MM.1S (cell line): ENCODE data around the gene ANGPTL3.

Experiments used
- DNase-seq: peaks from one replicate; pipeline ENCODE4 v3.0.0-alpha.2; 2015
- H2AFZ ChIP-seq: fragments of 300-600 bp; sonication (generic); 2 replicates; pipeline ENCODE4 v1.6.0; 2016; ENCODE audit warnings: antibody characterized with exemption, low read length
- H3F3A ChIP-seq: fragments of 300-600 bp; sonication (generic); 2 replicates; pipeline ENCODE4 v1.6.1; 2016; ENCODE audit warnings: mild to moderate bottlenecking, antibody characterized with exemption, low read length, moderate library complexity, mixed read lengths; ENCODE audit not compliant: insufficient read depth
- H3K27ac ChIP-seq: fragments of 300-600 bp; sonication (generic); 2 replicates; pipeline ENCODE4 v1.5.1; 2016; ENCODE audit warnings: mild to moderate bottlenecking, low read length
- H3K27me3 ChIP-seq: fragments of 300-600 bp; sonication (generic); replicated peaks from 2 replicates; pipeline ENCODE4 v1.6.0; 2016; ENCODE audit warnings: low read length; ENCODE audit not compliant: insufficient read depth
- H3K36me3 ChIP-seq: fragments of 300-600 bp; sonication (generic); replicated peaks from 2 replicates; pipeline ENCODE4 v1.6.1; 2016; ENCODE audit warnings: mild to moderate bottlenecking, low read length, mixed read lengths; ENCODE audit not compliant: insufficient read depth
- H3K4me1 ChIP-seq: fragments of 300-600 bp; sonication (generic); 2 replicates; pipeline ENCODE4 v1.6.1; 2016; ENCODE audit warnings: low read length, mixed read lengths
- H3K4me2 ChIP-seq: fragments of 300-600 bp; sonication (generic); 2 replicates; pipeline ENCODE4 v1.6.0; 2016; ENCODE audit warnings: low read depth, low read length
- H3K4me3 ChIP-seq: fragments of 300-600 bp; sonication (generic); 2 replicates; pipeline ENCODE4 v1.5.1; 2016; ENCODE audit warnings: low read length, mixed read lengths
- H3K79me2 ChIP-seq: fragments of 300-600 bp; sonication (generic); 2 replicates; pipeline ENCODE4 v1.6.1; 2016; ENCODE audit warnings: mixed run types, low read length, mixed read lengths
- H3K9ac ChIP-seq: fragments of 300-600 bp; sonication (generic); 2 replicates; pipeline ENCODE4 v1.6.1; 2016; ENCODE audit warnings: low read length, mixed read lengths
- H3K9me2 ChIP-seq: fragments of 300-600 bp; sonication (generic); replicated peaks from 2 replicates; pipeline ENCODE4 v1.6.1; 2016; ENCODE audit warnings: mild to moderate bottlenecking, low read length, mixed read lengths; ENCODE audit not compliant: insufficient read depth
- H3K9me3 ChIP-seq: fragments of 300-600 bp; sonication (generic); replicated peaks from 2 replicates; pipeline ENCODE4 v1.6.1; 2016; ENCODE audit warnings: mild to moderate bottlenecking, low read length, mixed read lengths; ENCODE audit not compliant: insufficient read depth
- H4K20me1 ChIP-seq: fragments of 300-600 bp; sonication (generic); 2 replicates; pipeline ENCODE4 v1.6.1; 2016; ENCODE audit warnings: mild to moderate bottlenecking, low read length, moderate library complexity, mixed read lengths; ENCODE audit not compliant: insufficient read depth
- EZH2 ChIP-seq: fragments of 300-600 bp; sonication (generic); optimal IDR thresholded peaks from 2 replicates; pipeline ENCODE3; 2017; ENCODE audit warnings: low read depth, mild to moderate bottlenecking, antibody characterized with exemption, low read length, mixed read lengths
- EZH2phosphoT487 ChIP-seq: fragments of 300-600 bp; sonication (generic); IDR thresholded peaks from 2 replicates; pipeline ENCODE4 v1.6.1; 2018; ENCODE audit warnings: antibody characterized with exemption, low read length
- TF ChIP-seq, protein P1 (sequence below): fragments of 300-600 bp; sonication (generic); IDR thresholded peaks from 2 replicates; pipeline ENCODE4 v1.5.1; 2016; ENCODE audit warnings: antibody characterized with exemption, low read length, mixed read lengths

The ANGPTL3 gene

DNA sequence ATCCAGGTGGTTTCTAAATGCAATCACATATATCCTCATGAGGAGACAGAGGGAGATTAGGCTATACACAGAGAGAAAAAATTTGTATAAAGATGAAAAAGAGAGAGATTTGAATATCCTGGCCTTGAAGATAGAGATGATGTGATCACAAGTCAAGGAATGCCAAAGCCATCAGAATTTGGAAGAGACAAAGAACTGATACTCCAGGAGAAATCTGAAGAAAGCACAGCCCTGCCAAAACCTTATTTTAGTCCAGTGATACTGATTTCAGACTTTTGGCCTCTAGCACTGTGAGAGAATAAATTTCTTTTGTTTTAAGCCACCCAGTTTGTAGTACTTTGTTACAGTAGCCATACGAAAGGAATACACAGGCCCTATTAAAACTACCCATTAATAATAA, 57.4 kb downstream of the ANGPTL3 start:
- Histone ChIP-seq H3K27ac (no peak overlapping the region), H3K4me2 (no peak overlapping the region), H3K36me3 (no peaks in the 10 kb centered on the region), H3K79me2 (no peaks in the 10 kb centered on the region), H3K4me3 (no peak overlapping the region), H3F3A (no peaks in the 10 kb centered on the region), H3K4me1 (no peaks in the 10 kb centered on the region), H4K20me1 (no peaks in the 10 kb centered on the region), H3K9ac (no peak overlapping the region), H3K9me2 (no peaks in the 10 kb centered on the region), H3K9me3 (no peaks in the 10 kb centered on the region), H2AFZ (no peak overlapping the region), H3K27me3 (no peaks in the 10 kb centered on the region)
- no peak for TF ChIP-seq EZH2
- TF ChIP-seq, protein P1, sequence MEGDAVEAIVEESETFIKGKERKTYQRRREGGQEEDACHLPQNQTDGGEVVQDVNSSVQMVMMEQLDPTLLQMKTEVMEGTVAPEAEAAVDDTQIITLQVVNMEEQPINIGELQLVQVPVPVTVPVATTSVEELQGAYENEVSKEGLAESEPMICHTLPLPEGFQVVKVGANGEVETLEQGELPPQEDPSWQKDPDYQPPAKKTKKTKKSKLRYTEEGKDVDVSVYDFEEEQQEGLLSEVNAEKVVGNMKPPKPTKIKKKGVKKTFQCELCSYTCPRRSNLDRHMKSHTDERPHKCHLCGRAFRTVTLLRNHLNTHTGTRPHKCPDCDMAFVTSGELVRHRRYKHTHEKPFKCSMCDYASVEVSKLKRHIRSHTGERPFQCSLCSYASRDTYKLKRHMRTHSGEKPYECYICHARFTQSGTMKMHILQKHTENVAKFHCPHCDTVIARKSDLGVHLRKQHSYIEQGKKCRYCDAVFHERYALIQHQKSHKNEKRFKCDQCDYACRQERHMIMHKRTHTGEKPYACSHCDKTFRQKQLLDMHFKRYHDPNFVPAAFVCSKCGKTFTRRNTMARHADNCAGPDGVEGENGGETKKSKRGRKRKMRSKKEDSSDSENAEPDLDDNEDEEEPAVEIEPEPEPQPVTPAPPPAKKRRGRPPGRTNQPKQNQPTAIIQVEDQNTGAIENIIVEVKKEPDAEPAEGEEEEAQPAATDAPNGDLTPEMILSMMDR, result no peak
- TF ChIP-seq EZH2phosphoT487, result no peak
- no peak for DNase-seq
